ENCODE results near the gene NDC80.

GRCh38 chr18:2653467-2653866, 82.1 kb downstream of the NDC80 start:
- no peak for TF ChIP-seq CTCF (IDR thresholded peaks at IDR 0.05; ENCODE audit: low read depth, low read length)
- TF ChIP-seq POLR2A (IDR thresholded peaks at IDR 0.05; ENCODE audit: extremely low read depth, insufficient read length), result no peak

Measured in NB4 (cell line).